Measurements from ENCODE around the gene NT5DC4.
"Not testable (repeated sequence)": the region's sequence is repeated elsewhere in the genome, so short reads cannot be mapped to it uniquely, and the experiment has no call there.

NT5DC4 gene

GRCh38 chr2:112701052-112701451 is 19.8 kb upstream of the NT5DC4 start:
- no peak for DNase-seq

GRCh38 chr2:112703684-112704083 is 17.1 kb upstream of the NT5DC4 start:
- DNase-seq = no peak

GRCh38 chr2:112705575-112705974 is 15.2 kb upstream of the NT5DC4 start:
- DNase-seq = no peak

GRCh38 chr2:112706170-112706664 is 14.6 kb upstream of the NT5DC4 start:
- DNase-seq = peak; percentile 33

- not testable (repeated sequence) for DNase-seq
Measured at GRCh38 chr2:112706947-112707346, 13.9 kb upstream of the NT5DC4 start.

GRCh38 chr2:112708968-112709367 is 11.9 kb upstream of the NT5DC4 start:
- no peak for DNase-seq

GRCh38 chr2:112709703-112710102 is 11.1 kb upstream of the NT5DC4 start:
- DNase-seq = no peak

GRCh38 chr2:112710956-112711750 is 9.7 kb upstream of the NT5DC4 start:
- no peak for DNase-seq

GRCh38 chr2:112712465-112712864 is 8.4 kb upstream of the NT5DC4 start:
- no peak for DNase-seq

GRCh38 chr2:112712903-112713584 is 7.8 kb upstream of the NT5DC4 start:
- DNase-seq = no peak

- no peak for DNase-seq
Measured at GRCh38 chr2:112713585-112713925, 7.3 kb upstream of the NT5DC4 start.

- DNase-seq = no peak
Measured at GRCh38 chr2:112713926-112714325, 6.9 kb upstream of the NT5DC4 start.

- DNase-seq = no peak
Measured at GRCh38 chr2:112714331-112714730, 6.5 kb upstream of the NT5DC4 start.

GRCh38 chr2:112714836-112715631 is 5.8 kb upstream of the NT5DC4 start:
- DNase-seq = no peak

GRCh38 chr2:112716094-112716493 is 4.7 kb upstream of the NT5DC4 start:
- DNase-seq = not testable (repeated sequence)

GRCh38 chr2:112716826-112717352 is 3.9 kb upstream of the NT5DC4 start:
- DNase-seq = not testable (repeated sequence)

GRCh38 chr2:112718863-112719370 is 1.9 kb upstream of the NT5DC4 start:
- no peak for DNase-seq

GRCh38 chr2:112721819-112722522 is 1.2 kb downstream of the NT5DC4 start:
- no peak for DNase-seq

GRCh38 chr2:112722816-112723546 is 2.2 kb downstream of the NT5DC4 start:
- DNase-seq = no peak

- no peak for DNase-seq
Measured at GRCh38 chr2:112723547-112723940, 2.7 kb downstream of the NT5DC4 start.

GRCh38 chr2:112723995-112724394 is 3.2 kb downstream of the NT5DC4 start:
- DNase-seq = no peak

Measured in activated effector memory CD4-positive, alpha-beta T cell treated with Interleukin-2 at 50 U/mL for 16 hours (primary cell).